ENCODE results near the gene BACH2.

- TF ChIP-seq CTCF (conservative IDR thresholded peaks at IDR 0.05; ENCODE audit: low read depth in 2 of 2) = no peak
- no peak for TF ChIP-seq CREB1 (CRISPR knock-in tag; IDR thresholded peaks at IDR 0.05; ENCODE audit: low read depth)
- no peak for TF ChIP-seq POLR2AphosphoS5 (IDR thresholded peaks at IDR 0.05; ENCODE audit: low read depth)
- TF ChIP-seq NANOG (IDR thresholded peaks at IDR 0.05; ENCODE audit: borderline replicate concordance) = no peak
- TF ChIP-seq STAT1 (IDR thresholded peaks at IDR 0.05; ENCODE audit: unreplicated experiment) = no peak
- TF ChIP-seq EZH2 (IDR thresholded peaks at IDR 0.05; ENCODE audit: low read depth, unreplicated experiment) = no peak
- no peak for TF ChIP-seq EZH2phosphoT487 (IDR thresholded peaks at IDR 0.05; ENCODE audit: unreplicated experiment)
- TF ChIP-seq REST (IDR thresholded peaks at IDR 0.05; ENCODE audit: unreplicated experiment) = no peak
- no peak for TF ChIP-seq ZNF114 (CRISPR knock-in tag; IDR thresholded peaks at IDR 0.05)
Observed at GRCh38 chr6:90124874-90125510, 171.7 kb downstream of the BACH2 start.

Measured in GM23338 (cell line).